HG02970 (cell line): Measurements from ENCODE around the gene SPATA6.
"Not testable (repeated sequence)": the region's sequence is repeated elsewhere in the genome, so short reads cannot be mapped to it uniquely, and the experiment has no call there.

Experiments used
- ATAC-seq: cut with Tn5 transposase; IDR thresholded peaks from one replicate; pipeline ENCODE4 v1.9.1; 2021; ENCODE audit warnings: mild to moderate bottlenecking, moderate library complexity, moderate number of reproducible peaks; ENCODE audit not compliant: unreplicated experiment, low FRiP score

SPATA6 gene

GRCh38 chr1:48466594-48466993 is 5.4 kb downstream of the SPATA6 start:
- ATAC-seq, result no peak

GRCh38 chr1:48462716-48463302 is 9.2 kb downstream of the SPATA6 start:
- ATAC-seq, result no peak

DNA sequence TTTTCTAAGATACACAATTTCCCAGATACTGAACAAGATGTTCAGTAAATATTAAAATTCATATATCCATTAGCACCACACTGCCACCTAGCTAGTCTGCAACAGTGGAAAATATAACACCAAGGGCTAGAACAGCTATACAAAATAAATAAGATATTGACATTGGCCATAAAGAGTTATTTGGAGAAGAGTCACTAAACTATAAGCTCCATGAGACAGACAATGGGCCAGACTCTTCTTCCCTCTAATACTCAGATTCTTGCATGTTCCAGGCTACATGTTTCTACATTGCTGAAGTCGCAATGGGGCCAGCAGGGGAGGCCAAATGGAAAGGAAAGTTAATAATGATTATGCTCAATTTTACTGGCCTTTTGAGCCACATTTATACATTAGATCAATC is 21.5 kb downstream of the SPATA6 start:
- no peak for ATAC-seq

GRCh38 chr1:48448932-48449331 is 23.1 kb downstream of the SPATA6 start:
- ATAC-seq, result no peak

DNA sequence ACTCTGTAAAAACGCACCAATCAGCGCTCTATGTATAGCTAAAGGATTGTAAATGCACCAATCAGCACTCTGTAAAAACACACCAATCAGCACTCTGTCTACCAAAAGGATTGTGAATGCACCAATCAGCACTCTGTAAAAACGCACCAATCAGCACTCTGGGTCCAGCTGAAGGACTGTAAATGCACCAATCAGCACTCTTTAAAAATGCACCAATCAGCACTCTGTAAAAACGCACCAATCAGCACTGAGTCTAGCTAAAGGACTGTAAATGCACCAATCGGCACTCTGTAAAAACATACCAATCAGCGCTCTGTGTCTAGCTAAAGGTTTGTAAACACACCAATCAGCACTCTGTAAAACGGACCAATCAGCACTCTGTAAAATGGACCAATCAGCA is 27.8 kb downstream of the SPATA6 start:
- ATAC-seq, result not testable (repeated sequence)

- ATAC-seq, result no peak
Observed at GRCh38 chr1:48442864-48443619, 29.0 kb downstream of the SPATA6 start.

GRCh38 chr1:48440786-48441185 is 31.2 kb downstream of the SPATA6 start:
- not testable (repeated sequence) for ATAC-seq

GRCh38 chr1:48439380-48439779 is 32.6 kb downstream of the SPATA6 start:
- no peak for ATAC-seq

DNA sequence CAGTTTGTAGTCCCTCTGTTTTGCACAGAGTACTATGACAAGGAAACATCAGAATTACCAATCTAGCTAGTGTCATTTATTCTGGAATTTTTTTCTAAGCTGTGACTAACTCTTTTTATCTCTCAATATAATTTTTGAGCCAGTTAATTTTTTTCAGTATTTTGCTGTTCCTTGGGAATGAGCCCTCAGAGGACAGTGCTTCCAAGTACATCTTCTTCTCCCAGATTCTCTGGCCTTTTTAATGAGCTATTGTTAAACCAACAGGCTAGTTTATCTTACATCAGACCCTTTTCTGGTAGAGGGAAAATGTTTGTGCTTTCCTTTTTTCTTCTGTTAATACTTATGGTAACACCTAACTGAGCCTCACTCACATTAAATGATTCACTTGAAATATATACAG is 34.6 kb downstream of the SPATA6 start:
- ATAC-seq, result not testable (repeated sequence)

GRCh38 chr1:48435312-48436002 is 36.5 kb downstream of the SPATA6 start:
- ATAC-seq, result not testable (repeated sequence)

DNA sequence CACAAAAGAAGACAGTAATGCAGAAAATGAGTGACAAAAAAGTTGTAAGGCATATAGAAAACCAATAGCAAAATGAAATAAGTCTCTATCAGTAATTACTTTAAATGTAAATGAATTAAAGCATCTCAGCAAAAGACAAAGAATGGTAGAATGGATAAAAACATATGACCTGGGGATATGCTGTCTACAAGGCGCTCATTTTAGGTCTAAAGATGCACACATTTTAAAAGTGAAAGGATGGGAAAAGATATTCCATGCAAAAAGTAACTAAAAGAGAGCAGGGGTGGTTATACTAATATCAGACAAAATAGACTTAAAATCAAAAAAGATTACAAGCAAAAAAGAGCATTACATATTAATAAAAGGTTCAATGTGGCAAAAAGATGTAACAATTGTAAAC is 41.2 kb downstream of the SPATA6 start:
- no peak for ATAC-seq

DNA sequence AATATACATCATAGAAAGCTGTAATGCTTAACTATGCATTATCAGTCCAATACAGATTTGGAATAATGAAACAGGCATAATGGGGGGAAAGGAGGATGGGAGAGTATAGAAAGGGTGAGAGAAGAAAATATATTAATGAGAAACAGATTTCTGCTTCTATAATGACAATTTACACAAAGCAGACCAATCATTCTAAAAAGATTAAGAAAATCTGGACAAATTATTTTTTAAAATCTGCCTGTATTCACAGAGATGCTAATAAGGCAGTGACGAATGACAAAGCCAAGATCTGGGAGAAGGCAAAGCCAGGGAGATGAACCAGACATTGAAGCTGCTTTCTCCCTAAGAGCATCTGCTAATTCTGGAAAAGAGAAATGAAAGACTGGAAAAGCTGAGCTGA is 50.0 kb downstream of the SPATA6 start:
- ATAC-seq, result no peak

DNA sequence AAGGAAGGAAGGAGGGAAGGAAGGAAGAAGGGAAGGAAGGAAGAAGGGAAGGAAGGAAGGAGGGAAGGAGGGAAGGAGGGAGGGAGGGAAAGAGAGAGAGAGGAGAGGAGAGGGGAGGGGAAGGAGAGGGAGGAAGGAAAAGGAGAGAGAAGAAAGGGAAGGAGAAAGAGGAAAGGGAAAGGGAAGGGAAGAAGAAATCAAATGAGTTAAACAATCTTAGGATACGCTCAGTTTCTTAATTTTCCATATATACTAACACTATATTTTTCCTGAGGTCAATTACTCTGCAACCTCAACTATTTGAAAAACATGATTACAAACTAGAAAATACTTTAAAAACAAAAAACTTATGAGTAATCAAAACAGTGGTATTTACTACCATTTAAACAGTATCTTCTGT is 53.3 kb downstream of the SPATA6 start:
- ATAC-seq, result no peak

DNA sequence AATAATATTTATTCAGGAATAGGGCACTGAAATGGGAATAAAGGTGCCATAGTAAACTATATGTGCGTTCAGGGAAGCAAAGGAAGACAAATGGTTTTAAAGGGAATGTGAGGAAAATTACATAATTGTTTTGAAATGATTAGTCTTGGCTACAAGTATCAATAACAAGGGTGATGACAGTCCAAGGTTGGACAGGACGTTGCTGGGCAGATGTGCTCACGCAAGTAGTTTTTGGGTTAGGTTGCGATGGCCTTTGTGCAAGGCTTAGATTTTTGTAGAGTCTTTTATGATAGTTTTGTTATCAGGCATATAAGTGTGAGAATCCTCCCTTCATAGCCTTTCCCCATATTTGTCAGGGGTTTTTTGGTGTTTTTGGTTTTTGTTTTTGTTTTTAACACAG is 57.0 kb downstream of the SPATA6 start:
- ATAC-seq, result no peak

DNA sequence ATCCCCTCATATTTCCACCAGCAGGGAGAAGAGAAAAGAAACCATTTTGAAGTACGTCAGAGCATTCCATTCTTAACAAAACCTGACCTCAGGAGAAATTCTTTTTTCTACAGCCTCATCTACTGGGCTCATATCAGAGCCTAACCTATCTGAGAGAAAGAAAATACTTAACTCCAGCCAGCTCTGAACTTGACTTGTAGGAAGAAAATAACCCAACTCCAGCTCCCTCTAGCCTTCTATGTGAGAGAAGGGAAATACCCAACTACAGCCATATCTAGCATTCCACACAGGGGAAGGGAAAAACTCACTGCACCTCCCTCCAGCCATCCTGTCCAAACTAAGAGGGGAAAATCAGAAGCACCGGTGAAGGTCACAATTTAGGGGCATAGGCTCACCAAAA is 57.7 kb downstream of the SPATA6 start:
- no peak for ATAC-seq

DNA sequence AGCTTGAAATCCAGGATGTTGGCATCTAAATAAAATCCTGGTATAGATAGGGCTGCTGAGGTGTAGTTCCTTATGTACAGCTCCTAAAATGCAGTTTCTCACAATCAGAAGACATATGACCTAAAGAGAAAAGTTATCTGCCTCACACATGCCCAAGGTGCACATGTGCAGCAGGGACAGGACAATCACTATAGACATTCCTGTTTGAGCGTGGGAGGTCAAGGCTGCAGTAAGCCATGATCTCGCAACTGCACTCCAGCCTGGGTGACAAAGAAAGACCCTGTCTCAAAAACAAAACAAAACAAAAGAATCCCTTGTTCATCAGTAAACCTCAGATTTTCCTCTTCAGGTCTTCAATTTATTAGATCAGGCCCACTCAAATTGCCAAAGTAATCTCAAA is 66.1 kb downstream of the SPATA6 start:
- ATAC-seq, result no peak

DNA sequence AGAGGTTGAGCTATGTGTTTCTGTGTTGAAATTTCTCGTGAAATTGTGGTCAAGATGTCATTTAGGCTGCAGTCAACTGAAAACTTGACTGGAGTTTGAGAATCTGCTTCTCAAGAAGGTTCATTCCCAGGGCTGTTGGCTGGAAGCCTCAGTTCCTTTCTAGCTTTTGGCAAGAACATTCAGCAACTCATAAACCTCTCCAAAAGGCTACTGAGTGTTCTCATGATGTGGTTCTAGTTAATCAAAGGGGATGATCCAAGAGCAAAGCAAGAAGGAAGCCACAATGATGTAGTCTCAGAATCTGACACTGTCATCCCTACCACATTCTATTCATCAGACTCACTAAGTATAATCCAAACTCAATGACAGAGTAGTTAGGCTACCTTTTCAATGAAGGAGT is 66.6 kb downstream of the SPATA6 start:
- no peak for ATAC-seq

DNA sequence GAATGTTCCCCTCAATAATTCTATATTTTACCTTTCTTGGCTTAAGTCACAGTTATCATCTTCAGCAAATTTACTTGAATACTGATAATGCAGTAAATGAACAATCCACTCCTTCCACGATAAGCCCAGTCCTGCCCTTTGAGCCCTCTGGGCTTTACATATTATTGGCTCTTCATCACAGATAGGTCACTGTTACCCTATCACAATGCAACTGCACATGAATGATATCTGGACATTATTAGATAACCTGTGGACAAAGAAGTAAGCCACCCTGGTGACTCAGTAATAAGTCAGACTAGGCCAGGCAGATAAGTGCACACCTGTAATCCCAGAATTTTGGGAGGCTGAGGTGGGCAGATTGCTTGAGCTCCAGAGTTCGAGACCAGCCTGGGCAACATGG is 69.4 kb downstream of the SPATA6 start:
- ATAC-seq, result no peak

- ATAC-seq, result no peak
Observed at GRCh38 chr1:48396208-48396607, 75.8 kb downstream of the SPATA6 start.

- no peak for ATAC-seq
Observed at GRCh38 chr1:48391926-48392325, 80.1 kb downstream of the SPATA6 start.

DNA sequence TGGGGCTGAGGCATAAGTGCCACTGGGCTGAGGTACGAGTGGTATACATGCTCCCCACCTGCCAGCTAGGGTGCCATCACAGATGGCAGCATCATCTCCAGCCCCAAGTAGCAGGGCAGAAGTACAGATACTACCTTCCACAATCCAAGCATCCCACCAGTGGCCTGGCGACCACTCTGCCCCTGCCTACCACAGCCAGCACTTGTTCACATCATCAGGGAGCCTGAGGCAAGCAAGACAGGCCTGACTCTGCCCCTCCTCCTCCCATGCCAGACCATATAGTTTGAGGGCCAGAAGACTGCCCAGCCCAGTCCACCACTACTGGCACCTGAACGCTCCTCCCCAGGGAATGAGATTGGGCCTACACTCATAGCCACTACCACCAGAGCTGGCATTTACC is 84.6 kb downstream of the SPATA6 start:
- no peak for ATAC-seq

GRCh38 chr1:48374785-48375184 is 97.2 kb downstream of the SPATA6 start:
- no peak for ATAC-seq
